Measurements from ENCODE around the gene MED13L. TPM values are rescaled to one million over a fixed set of nuclear protein-coding genes. Genes with fewer than 3 reads are reported as not detected.

The MED13L gene
- total and polyA plus RNA-seq, 12 donors = 8.8 to 106 (median 73.8) TPM

DNA sequence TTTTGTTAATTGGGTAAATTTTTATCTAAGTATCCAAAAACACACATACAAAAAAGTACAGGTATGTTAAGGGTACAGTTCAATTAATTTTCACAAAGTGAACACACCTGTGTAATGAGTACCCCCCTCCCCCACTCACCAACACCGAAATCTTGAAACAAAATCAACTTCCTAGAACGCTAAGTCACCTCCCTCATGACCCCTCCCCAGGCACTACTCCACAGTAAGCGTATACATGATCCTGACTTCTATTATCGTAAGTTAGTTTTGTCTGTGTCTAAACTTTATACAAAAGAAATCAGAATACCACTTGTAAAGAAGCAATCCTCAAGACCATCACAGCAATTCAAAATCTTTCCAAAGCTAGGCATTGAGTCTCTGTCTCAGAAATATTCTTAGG lies 100.5 kb downstream of the MED13L start:
- Histone ChIP-seq H3K9me3 (replicated peaks in 1 of 3) (no peaks in the 10 kb centered on the region), H3K27me3 (no peaks in the 10 kb centered on the region), H3K4me3 (no peak overlapping the region), H3K27ac (no peak overlapping the region), H3K36me3 (replicated peaks in 1 of 2) (no peaks in the 10 kb centered on the region), H3K4me1 (replicated peaks in 1 of 2) (peaks cover 4 to 25% of the 10 kb centered on the region in 2 donors)
- DNase-seq = no peak
- TF ChIP-seq, protein P1, sequence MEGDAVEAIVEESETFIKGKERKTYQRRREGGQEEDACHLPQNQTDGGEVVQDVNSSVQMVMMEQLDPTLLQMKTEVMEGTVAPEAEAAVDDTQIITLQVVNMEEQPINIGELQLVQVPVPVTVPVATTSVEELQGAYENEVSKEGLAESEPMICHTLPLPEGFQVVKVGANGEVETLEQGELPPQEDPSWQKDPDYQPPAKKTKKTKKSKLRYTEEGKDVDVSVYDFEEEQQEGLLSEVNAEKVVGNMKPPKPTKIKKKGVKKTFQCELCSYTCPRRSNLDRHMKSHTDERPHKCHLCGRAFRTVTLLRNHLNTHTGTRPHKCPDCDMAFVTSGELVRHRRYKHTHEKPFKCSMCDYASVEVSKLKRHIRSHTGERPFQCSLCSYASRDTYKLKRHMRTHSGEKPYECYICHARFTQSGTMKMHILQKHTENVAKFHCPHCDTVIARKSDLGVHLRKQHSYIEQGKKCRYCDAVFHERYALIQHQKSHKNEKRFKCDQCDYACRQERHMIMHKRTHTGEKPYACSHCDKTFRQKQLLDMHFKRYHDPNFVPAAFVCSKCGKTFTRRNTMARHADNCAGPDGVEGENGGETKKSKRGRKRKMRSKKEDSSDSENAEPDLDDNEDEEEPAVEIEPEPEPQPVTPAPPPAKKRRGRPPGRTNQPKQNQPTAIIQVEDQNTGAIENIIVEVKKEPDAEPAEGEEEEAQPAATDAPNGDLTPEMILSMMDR (IDR thresholded peaks at IDR 0.05) = no peak
- TF ChIP-seq POLR2A (IDR thresholded peaks at IDR 0.05) = no peak
- 95 to 99% (median 97%) methylated on average over 4 of the region's 4 CpGs for WGBS, 4 donors
- intact Hi-C loops (cut with DNase I) = no loop called here

DNA sequence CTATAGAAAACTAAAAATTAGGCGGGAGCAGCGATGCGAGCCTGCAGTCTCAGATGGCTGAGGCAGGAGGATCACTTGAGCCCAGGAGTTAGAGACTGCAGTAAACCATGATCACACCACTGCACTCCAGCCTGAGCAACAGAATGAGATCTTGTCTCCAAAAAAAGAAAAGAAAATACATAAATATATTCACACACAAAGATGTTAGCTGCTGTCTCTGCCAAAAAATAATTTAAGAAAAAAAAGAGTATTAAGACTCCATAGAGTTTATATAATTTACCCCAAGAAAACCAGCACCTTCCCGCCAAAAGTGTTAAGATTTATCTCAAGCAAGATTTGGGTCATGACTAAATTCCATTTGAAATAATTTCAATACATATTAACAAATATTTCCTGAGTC lies 102.6 kb downstream of the MED13L start:
- intact Hi-C loops (cut with DNase I) = no loop called here
- no peaks in the 10 kb centered on the region for H3K27me3 ChIP-seq
- no peak for DNase-seq
- TF ChIP-seq, protein P1 (IDR thresholded peaks at IDR 0.05) = no peak
- no peak for TF ChIP-seq POLR2A (IDR thresholded peaks at IDR 0.05)
- H3K4me3 ChIP-seq = no peak overlapping the region
- H3K4me1 ChIP-seq (replicated peaks in 1 of 2) = peaks cover 6 to 33% of the 10 kb centered on the region in 2 donors
- H3K27ac ChIP-seq = no peak overlapping the region
- 94 to 96% (median 95%) methylated on average over 4 of the region's 4 CpGs for WGBS, 4 donors
- H3K9me3 ChIP-seq (replicated peaks in 1 of 3) = no peaks in the 10 kb centered on the region
- H3K36me3 ChIP-seq (replicated peaks in 1 of 2) = no peaks in the 10 kb centered on the region

DNA sequence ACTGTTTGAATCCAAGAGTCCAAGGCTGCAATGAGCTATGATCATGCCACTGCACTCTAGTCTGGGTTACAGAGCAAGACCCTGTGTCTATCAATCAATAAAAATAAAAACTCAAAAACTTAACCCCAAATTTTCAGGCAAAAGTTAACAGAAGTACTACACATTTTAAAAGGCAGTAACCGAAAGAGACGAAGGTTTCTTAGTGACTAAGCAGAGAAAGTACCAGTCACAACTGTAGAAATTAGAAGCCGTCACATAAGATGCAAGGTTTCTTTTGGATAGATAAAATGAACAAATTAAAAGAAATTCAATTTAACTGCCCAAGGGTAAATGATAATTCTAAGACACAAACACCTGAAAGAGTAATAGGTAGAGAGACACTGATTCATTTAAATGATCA lies 103.5 kb downstream of the MED13L start:
- 83 to 92% (median 87%) methylated on average over 3 of the region's 3 CpGs for WGBS, 4 donors
- no peak for TF ChIP-seq POLR2A (IDR thresholded peaks at IDR 0.05)
- TF ChIP-seq, protein P1 (IDR thresholded peaks at IDR 0.05) = no peak
- no peak overlapping the region for H3K4me3 ChIP-seq
- intact Hi-C loops (cut with DNase I) = no loop called here
- DNase-seq = no peak
- H3K27ac ChIP-seq = no peak overlapping the region
- peaks cover 6 to 33% of the 10 kb centered on the region in 2 donors for H3K4me1 ChIP-seq (replicated peaks in 1 of 2)
- no peaks in the 10 kb centered on the region for H3K9me3 ChIP-seq (replicated peaks in 1 of 3)
- H3K27me3 ChIP-seq = no peaks in the 10 kb centered on the region
- H3K36me3 ChIP-seq (replicated peaks in 1 of 2) = no peaks in the 10 kb centered on the region

DNA sequence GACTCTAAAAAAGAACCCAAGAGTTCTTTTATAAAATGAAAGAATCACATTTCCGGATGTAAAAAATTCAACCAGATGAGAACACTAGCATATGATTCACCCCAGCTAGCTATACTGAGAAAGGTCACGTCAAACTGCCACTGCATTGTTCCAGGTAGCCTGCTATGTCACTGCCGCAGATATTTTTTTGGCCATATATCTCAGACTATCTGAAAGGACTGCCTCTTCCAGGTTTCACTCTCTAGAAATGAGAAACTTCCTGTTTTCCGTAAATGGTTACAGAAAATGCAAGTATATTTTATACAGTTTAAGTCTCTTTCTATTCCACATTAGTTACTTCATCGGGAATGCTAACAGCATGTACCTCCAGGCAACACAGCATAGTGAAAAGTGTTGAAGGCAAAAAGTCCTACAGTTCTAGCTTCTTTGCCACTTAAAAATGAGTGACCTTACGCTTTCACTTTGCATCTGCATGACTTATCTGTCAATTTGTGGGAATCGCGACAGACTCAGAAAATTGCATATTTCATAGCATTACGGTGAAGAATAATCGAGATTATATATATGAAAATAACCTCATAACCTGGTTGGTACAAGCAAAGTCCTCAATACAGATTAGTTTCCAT lies 105.2 kb downstream of the MED13L start:
- 43 to 49% (median 47%) methylated on average over 10 of the region's 10 CpGs for WGBS, 4 donors
- no peaks in the 10 kb centered on the region for H3K27me3 ChIP-seq
- intact Hi-C loops (cut with DNase I) = no loop called here

More for the DNA sequence above, 105.2 kb downstream of the MED13L start:
- Histone ChIP-seq H3K9me3 (replicated peaks in 1 of 3) (no peaks in the 10 kb centered on the region), H3K4me3 (peak overlapping the region in 1 of 4 donors; percentile 37), H3K36me3 (replicated peaks in 1 of 2) (no peaks in the 10 kb centered on the region), H3K27ac (peak overlapping the region in 2 of 5 donors; percentile 24 to 37), H3K4me1 (replicated peaks in 1 of 2) (peaks cover 6 to 33% of the 10 kb centered on the region in 2 donors)
- DNase-seq = no peak
- TF ChIP-seq POLR2A (IDR thresholded peaks at IDR 0.05) = no peak
- TF ChIP-seq, protein P1 (IDR thresholded peaks at IDR 0.05) = no peak
